Endothelial cell (in vitro differentiated cells): Measurements from ENCODE around the gene C1QL1. TPM values are rescaled to one million over a fixed set of nuclear protein-coding genes. Genes with fewer than 3 reads are reported as not detected.

Experiments
- DNase-seq: peaks from one replicate; pipeline ENCODE4 v3.0.0; 2021; ENCODE audit warnings: low spot score
- H3K27ac Mint-ChIP-seq: one replicate; pipeline ENCODE4 v1.8.0; 2021; ENCODE audit warnings: mixed read lengths, inconsistent platforms; ENCODE audit not compliant: unreplicated experiment
- H3K27me3 Mint-ChIP-seq: one replicate; pipeline ENCODE4 v1.8.0; 2021; ENCODE audit warnings: mild to moderate bottlenecking, moderate library complexity, mixed read lengths, inconsistent platforms; ENCODE audit not compliant: unreplicated experiment
- H3K36me3 Mint-ChIP-seq: one replicate; pipeline ENCODE4 v1.8.0; 2021; ENCODE audit warnings: mild to moderate bottlenecking, low read depth, mixed read lengths, inconsistent platforms; ENCODE audit not compliant: unreplicated experiment
- H3K4me1 Mint-ChIP-seq: one replicate; pipeline ENCODE4 v1.8.0; 2021; ENCODE audit warnings: mild to moderate bottlenecking, mixed read lengths, inconsistent platforms; ENCODE audit not compliant: unreplicated experiment
- H3K4me3 Mint-ChIP-seq: one replicate; pipeline ENCODE4 v1.8.0; 2021; ENCODE audit warnings: mild to moderate bottlenecking, mixed read lengths, inconsistent platforms; ENCODE audit not compliant: unreplicated experiment
- H3K9me3 Mint-ChIP-seq: one replicate; pipeline ENCODE4 v1.8.0; 2021; ENCODE audit warnings: mixed read lengths, inconsistent platforms; ENCODE audit not compliant: unreplicated experiment
- total RNA-seq: library from RNA; stranded (reverse); fragmentation: NEBNext Ultra II Directional; extraction: Animal tissue kit (Norgen Biotek cat#: 25700); gene quantifications from one replicate; pipeline ENCODE4 v1.2.1, GENCODE V29; 2021; ENCODE audit not compliant: unreplicated experiment
- TF ChIP-seq, protein P1 (sequence below): fragments of 200-600 bp; sonication (generic); IDR thresholded peaks from one replicate; pipeline ENCODE4 v1.5.0; 2021; ENCODE audit warnings: antibody characterized with exemption; ENCODE audit not compliant: unreplicated experiment

The C1QL1 gene
- total RNA-seq, 1 donor from 2014 or later: not detected

GRCh38 chr17:44922746-44923470 is 45.2 kb downstream of the C1QL1 start:
- peaks cover 5% of the 10 kb centered on the region for H3K27me3 Mint-ChIP-seq
- H3K4me1 Mint-ChIP-seq: no peaks in the 10 kb centered on the region
- TF ChIP-seq, protein P1, sequence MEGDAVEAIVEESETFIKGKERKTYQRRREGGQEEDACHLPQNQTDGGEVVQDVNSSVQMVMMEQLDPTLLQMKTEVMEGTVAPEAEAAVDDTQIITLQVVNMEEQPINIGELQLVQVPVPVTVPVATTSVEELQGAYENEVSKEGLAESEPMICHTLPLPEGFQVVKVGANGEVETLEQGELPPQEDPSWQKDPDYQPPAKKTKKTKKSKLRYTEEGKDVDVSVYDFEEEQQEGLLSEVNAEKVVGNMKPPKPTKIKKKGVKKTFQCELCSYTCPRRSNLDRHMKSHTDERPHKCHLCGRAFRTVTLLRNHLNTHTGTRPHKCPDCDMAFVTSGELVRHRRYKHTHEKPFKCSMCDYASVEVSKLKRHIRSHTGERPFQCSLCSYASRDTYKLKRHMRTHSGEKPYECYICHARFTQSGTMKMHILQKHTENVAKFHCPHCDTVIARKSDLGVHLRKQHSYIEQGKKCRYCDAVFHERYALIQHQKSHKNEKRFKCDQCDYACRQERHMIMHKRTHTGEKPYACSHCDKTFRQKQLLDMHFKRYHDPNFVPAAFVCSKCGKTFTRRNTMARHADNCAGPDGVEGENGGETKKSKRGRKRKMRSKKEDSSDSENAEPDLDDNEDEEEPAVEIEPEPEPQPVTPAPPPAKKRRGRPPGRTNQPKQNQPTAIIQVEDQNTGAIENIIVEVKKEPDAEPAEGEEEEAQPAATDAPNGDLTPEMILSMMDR: no peak
- peaks cover 4% of the 10 kb centered on the region for H3K36me3 Mint-ChIP-seq
- no peak overlapping the region for H3K4me3 Mint-ChIP-seq
- H3K9me3 Mint-ChIP-seq: no peaks in the 10 kb centered on the region
- no peak for DNase-seq
- no peak overlapping the region for H3K27ac Mint-ChIP-seq

- peaks cover 4% of the 10 kb centered on the region for H3K36me3 Mint-ChIP-seq
Measured at GRCh38 chr17:44922136-44922535, 46.0 kb downstream of the C1QL1 start.

GRCh38 chr17:44921122-44921882 is 46.8 kb downstream of the C1QL1 start:
- Mint-ChIP-seq H3K36me3 (peaks cover under 1% of the 10 kb centered on the region), H3K4me3 (no peak overlapping the region), H3K27ac (peak overlapping the region; percentile 57), H3K9me3 (no peaks in the 10 kb centered on the region), H3K4me1 (no peaks in the 10 kb centered on the region), H3K27me3 (peaks cover 6% of the 10 kb centered on the region)
- TF ChIP-seq, protein P1: no peak
- DNase-seq: no peak

More at GRCh38 chr17:44922136-44922535, 46.0 kb downstream of the C1QL1 start:
- DNase-seq: no peak
- no peaks in the 10 kb centered on the region for H3K9me3 Mint-ChIP-seq
- no peak overlapping the region for H3K4me3 Mint-ChIP-seq
- H3K4me1 Mint-ChIP-seq: no peaks in the 10 kb centered on the region
- H3K27me3 Mint-ChIP-seq: peaks cover 5% of the 10 kb centered on the region
- TF ChIP-seq, protein P1: no peak
- no peak overlapping the region for H3K27ac Mint-ChIP-seq

- Mint-ChIP-seq H3K9me3 (no peaks in the 10 kb centered on the region), H3K4me3 (no peak overlapping the region), H3K27me3 (peaks cover 7% of the 10 kb centered on the region), H3K36me3 (no peaks in the 10 kb centered on the region), H3K27ac (no peak overlapping the region), H3K4me1 (no peaks in the 10 kb centered on the region)
- TF ChIP-seq, protein P1: no peak
- no peak for DNase-seq
Measured at GRCh38 chr17:44920565-44920940, 47.5 kb downstream of the C1QL1 start.
